ENCODE measurements around the gene GPN2.

The GPN2 gene

DNA sequence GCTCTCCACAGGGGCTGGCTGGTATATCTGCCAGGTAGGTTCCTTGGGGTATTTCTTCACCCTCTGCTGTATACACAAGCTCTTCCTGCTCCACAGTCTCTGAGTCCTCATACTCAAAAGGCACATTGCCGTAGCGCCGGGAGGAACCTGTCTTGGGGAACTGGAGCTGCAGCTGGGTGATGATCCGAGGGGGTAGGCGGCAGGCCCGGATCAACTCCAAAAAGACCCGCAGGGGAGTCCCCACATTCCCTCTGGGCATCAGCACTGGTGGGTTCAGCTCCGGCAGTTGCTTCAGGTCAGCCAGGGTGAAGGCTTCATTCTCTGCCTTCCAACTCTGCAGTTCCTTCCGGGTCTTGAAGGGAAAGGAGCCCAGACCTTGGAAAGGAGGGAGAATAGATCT, 7.3 kb upstream of the GPN2 start:
- no peak for DNase-seq
- H3K9me3 ChIP-seq (ENCODE audit: severe bottlenecking): no peaks in the 10 kb centered on the region
- no peak overlapping the region for H3K27ac ChIP-seq
- no peak overlapping the region for H3K4me3 ChIP-seq (ENCODE audit: low read depth, low read length)
- no peaks in the 10 kb centered on the region for H3K27me3 ChIP-seq (ENCODE audit: insufficient read depth, low read depth, severe bottlenecking)
- TF ChIP-seq CTCF (IDR thresholded peaks at IDR 0.05; ENCODE audit: low read depth, low read length): no peak
- H3K36me3 ChIP-seq: peaks cover 54% of the 10 kb centered on the region

DNA sequence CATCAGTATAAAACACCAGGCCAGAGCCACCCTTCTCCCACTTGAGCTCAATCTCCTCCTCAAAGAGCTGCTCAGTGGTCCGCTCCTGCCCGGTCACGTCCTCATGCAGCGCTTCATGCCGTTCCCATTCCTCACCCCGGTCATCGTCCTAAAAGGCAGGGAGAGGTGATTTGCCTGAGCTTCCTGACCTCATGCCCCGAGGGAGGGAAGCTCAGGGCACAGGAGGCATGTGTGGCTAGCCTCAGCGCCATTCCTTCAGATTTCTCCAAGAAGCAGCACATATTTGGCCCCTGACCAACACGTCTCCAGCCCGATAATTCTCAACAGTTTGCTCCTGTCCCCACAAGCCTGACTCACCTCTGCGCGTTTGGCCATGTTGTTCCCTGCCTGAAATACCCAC, 4.2 kb upstream of the GPN2 start:
- peaks cover 66% of the 10 kb centered on the region for H3K36me3 ChIP-seq
- H3K9me3 ChIP-seq (ENCODE audit: severe bottlenecking): no peaks in the 10 kb centered on the region
- no peak for DNase-seq
- H3K4me3 ChIP-seq (ENCODE audit: low read depth, low read length): no peak overlapping the region
- no peak for TF ChIP-seq CTCF (IDR thresholded peaks at IDR 0.05; ENCODE audit: low read depth, low read length)
- H3K27ac ChIP-seq: no peak overlapping the region
- H3K27me3 ChIP-seq (ENCODE audit: insufficient read depth, low read depth, severe bottlenecking): no peaks in the 10 kb centered on the region

- Histone ChIP-seq H3K9me3 (ENCODE audit: severe bottlenecking) (no peaks in the 10 kb centered on the region), H3K27me3 (ENCODE audit: insufficient read depth, low read depth, severe bottlenecking) (no peaks in the 10 kb centered on the region), H3K36me3 (peaks cover 77% of the 10 kb centered on the region), H3K27ac (peak overlapping the region; percentile 76), H3K4me3 (ENCODE audit: low read depth, low read length) (peak overlapping the region; percentile 72)
- DNase-seq: no peak
- TF ChIP-seq CTCF (IDR thresholded peaks at IDR 0.05; ENCODE audit: low read depth, low read length): no peak
Observed at GRCh38 chr1:26890467-26890796, 349 bp upstream of the GPN2 start.

GRCh38 chr1:26888231-26888630, 1.9 kb downstream of the GPN2 start:
- no peaks in the 10 kb centered on the region for H3K27me3 ChIP-seq (ENCODE audit: insufficient read depth, low read depth, severe bottlenecking)
- H3K9me3 ChIP-seq (ENCODE audit: severe bottlenecking): no peaks in the 10 kb centered on the region
- DNase-seq: no peak
- H3K36me3 ChIP-seq: peaks cover 77% of the 10 kb centered on the region
- no peak overlapping the region for H3K4me3 ChIP-seq (ENCODE audit: low read depth, low read length)
- TF ChIP-seq CTCF (IDR thresholded peaks at IDR 0.05; ENCODE audit: low read depth, low read length): no peak
- no peak overlapping the region for H3K27ac ChIP-seq

GRCh38 chr1:26887125-26887524, 3.0 kb downstream of the GPN2 start:
- peaks cover 77% of the 10 kb centered on the region for H3K36me3 ChIP-seq

More at GRCh38 chr1:26887125-26887524, 3.0 kb downstream of the GPN2 start:
- no peak for DNase-seq
- Histone ChIP-seq H3K9me3 (ENCODE audit: severe bottlenecking) (no peaks in the 10 kb centered on the region), H3K27ac (no peak overlapping the region), H3K4me3 (ENCODE audit: low read depth, low read length) (no peak overlapping the region), H3K27me3 (ENCODE audit: insufficient read depth, low read depth, severe bottlenecking) (no peaks in the 10 kb centered on the region)
- TF ChIP-seq CTCF (IDR thresholded peaks at IDR 0.05; ENCODE audit: low read depth, low read length): peak; percentile 35
